Astrocyte (in vitro differentiated cells and primary cell): ENCODE measurements around the gene RSBN1. TPM values are rescaled to one million over a fixed set of nuclear protein-coding genes. Genes with fewer than 3 reads are reported as not detected.

ENCODE experiments used
- DNase-seq: peaks from one replicate; pipeline ENCODE4 v3.0.0-alpha.2; 2010; ENCODE audit warnings: low read depth
- FAIRE-seq: peaks from 2 replicates; lab custom pipeline; 2011; peaks lifted over from hg19 to GRCh38; lab: Jason Lieb, UNC
- H2AFZ ChIP-seq: 2 replicates; pipeline ENCODE4 v1.6.0; 2012; ENCODE audit warnings: low read depth, low read length, inconsistent platforms
- H3K27ac ChIP-seq: 2 replicates; pipeline ENCODE4 v1.5.1; 2011; ENCODE audit warnings: low read depth, low read length, inconsistent platforms
- H3K27me3 ChIP-seq: 2 replicates; pipeline ENCODE4 v1.6.0; 2011; ENCODE audit warnings: low read length, inconsistent platforms; ENCODE audit not compliant: insufficient read depth
- H3K36me3 ChIP-seq: 2 replicates; pipeline ENCODE4 v1.5.1; 2011; ENCODE audit warnings: low read length, inconsistent platforms; ENCODE audit not compliant: insufficient read depth
- H3K4me1 ChIP-seq: 2 replicates; pipeline ENCODE4 v1.5.1; 2011; ENCODE audit warnings: low read length, inconsistent platforms; ENCODE audit not compliant: insufficient read depth
- H3K4me2 ChIP-seq: 2 replicates; pipeline ENCODE4 v1.6.0; 2012; ENCODE audit warnings: low read length, inconsistent platforms
- H3K4me3 ChIP-seq: 2 replicates; pipeline ENCODE4 v1.5.1; 2011; ENCODE audit warnings: low read depth, mild to moderate bottlenecking, low read length, inconsistent platforms; ENCODE audit not compliant: insufficient read depth
- H3K79me2 ChIP-seq: 2 replicates; pipeline ENCODE4 v1.6.0; 2012; ENCODE audit warnings: mild to moderate bottlenecking, low read length, inconsistent platforms; ENCODE audit not compliant: insufficient read depth
- H3K9ac ChIP-seq: 2 replicates; pipeline ENCODE4 v1.6.0; 2012; ENCODE audit warnings: mild to moderate bottlenecking, low read length, inconsistent platforms
- H3K9me3 ChIP-seq: 2 replicates; pipeline ENCODE4 v1.5.1; 2012; ENCODE audit warnings: low read depth, mild to moderate bottlenecking, low read length, inconsistent platforms; ENCODE audit not compliant: insufficient read depth
- H4K20me1 ChIP-seq: 2 replicates; pipeline ENCODE4 v1.6.0; 2012; ENCODE audit warnings: low read length, inconsistent platforms; ENCODE audit not compliant: insufficient read depth
- H3K27ac Mint-ChIP-seq: one replicate; pipeline ENCODE4 v1.8.0; 2021; ENCODE audit warnings: mild to moderate bottlenecking, mixed read lengths; ENCODE audit not compliant: unreplicated experiment
- H3K27me3 Mint-ChIP-seq: one replicate; pipeline ENCODE4 v1.8.0; 2021; ENCODE audit warnings: low read depth, mixed read lengths; ENCODE audit not compliant: unreplicated experiment
- H3K36me3 Mint-ChIP-seq: one replicate; pipeline ENCODE4 v1.8.0; 2021; ENCODE audit warnings: low read depth, mixed read lengths; ENCODE audit not compliant: unreplicated experiment
- H3K4me1 Mint-ChIP-seq: one replicate; pipeline ENCODE4 v1.8.0; 2021; ENCODE audit warnings: low read depth, mixed read lengths; ENCODE audit not compliant: unreplicated experiment
- H3K4me3 Mint-ChIP-seq: one replicate; pipeline ENCODE4 v1.8.0; 2021; ENCODE audit warnings: mild to moderate bottlenecking, moderate library complexity, mixed read lengths; ENCODE audit not compliant: unreplicated experiment
- H3K9me3 Mint-ChIP-seq: one replicate; pipeline ENCODE4 v1.8.0; 2021; ENCODE audit warnings: mild to moderate bottlenecking, mixed read lengths; ENCODE audit not compliant: unreplicated experiment
- CTCF ChIP-seq: IDR thresholded peaks from 2 replicates; pipeline ENCODE4 v1.5.1; 2011; ENCODE audit warnings: low read depth, mild to moderate bottlenecking, inconsistent platforms, low read length, moderate library complexity; ENCODE audit not compliant: insufficient read depth
- EZH2 ChIP-seq: IDR thresholded peaks from 2 replicates; pipeline ENCODE4 v1.6.1; 2012; ENCODE audit warnings: mild to moderate bottlenecking, low read length, inconsistent platforms; ENCODE audit not compliant: insufficient read depth
- total RNA-seq: library from RNA; stranded (reverse); gene quantifications from 2 replicates; pipeline ENCODE4 v1.2.1, GENCODE V29; 2021

RSBN1 gene
- total RNA-seq, 1 donor from 2014 or later = 10.6 TPM

- no peak for FAIRE-seq
- Histone ChIP-seq H3K27ac (no peak overlapping the region), H3K36me3 (peaks cover 11% of the 10 kb centered on the region), H3K79me2 (peaks cover 22% of the 10 kb centered on the region), H4K20me1 (peaks cover 6% of the 10 kb centered on the region), H3K9me3 (no peaks in the 10 kb centered on the region), H3K4me2 (no peak overlapping the region), H3K4me1 (peaks cover 10% of the 10 kb centered on the region), H3K4me3 (no peak overlapping the region), H3K9ac (no peak overlapping the region), H2AFZ (no peak overlapping the region), H3K27me3 (no peaks in the 10 kb centered on the region)
- DNase-seq = no peak
- Mint-ChIP-seq H3K27me3 (no peaks in the 10 kb centered on the region), H3K36me3 (no peaks in the 10 kb centered on the region), H3K9me3 (no peaks in the 10 kb centered on the region), H3K4me3 (no peak overlapping the region), H3K4me1 (peaks cover 21% of the 10 kb centered on the region), H3K27ac (no peak overlapping the region)
- TF ChIP-seq CTCF (no peak), EZH2 (no peak)
Observed at GRCh38 chr1:113751516-113751915, 60.8 kb downstream of the RSBN1 start.

GRCh38 chr1:113751114-113751513, 61.2 kb downstream of the RSBN1 start:
- Mint-ChIP-seq H3K27me3 (no peaks in the 10 kb centered on the region), H3K4me3 (no peak overlapping the region), H3K27ac (no peak overlapping the region), H3K4me1 (peaks cover 18% of the 10 kb centered on the region), H3K36me3 (no peaks in the 10 kb centered on the region), H3K9me3 (no peaks in the 10 kb centered on the region)
- H3K4me1 ChIP-seq = peaks cover 10% of the 10 kb centered on the region
- H3K27me3 ChIP-seq = no peaks in the 10 kb centered on the region
- peaks cover 6% of the 10 kb centered on the region for H4K20me1 ChIP-seq
- no peak for DNase-seq
- no peak overlapping the region for H3K4me2 ChIP-seq
- no peaks in the 10 kb centered on the region for H3K9me3 ChIP-seq
- peaks cover 22% of the 10 kb centered on the region for H3K79me2 ChIP-seq
- FAIRE-seq = no peak
- TF ChIP-seq EZH2 = no peak
- TF ChIP-seq CTCF = no peak
- no peak overlapping the region for H3K9ac ChIP-seq
- H3K27ac ChIP-seq = no peak overlapping the region
- H3K4me3 ChIP-seq = no peak overlapping the region
- no peak overlapping the region for H2AFZ ChIP-seq
- peaks cover 15% of the 10 kb centered on the region for H3K36me3 ChIP-seq

GRCh38 chr1:113749402-113749801, 62.9 kb downstream of the RSBN1 start:
- Histone ChIP-seq H4K20me1 (no peaks in the 10 kb centered on the region), H3K79me2 (peaks cover 16% of the 10 kb centered on the region), H3K9me3 (no peaks in the 10 kb centered on the region), H3K4me1 (peaks cover 10% of the 10 kb centered on the region), H3K9ac (no peak overlapping the region), H3K4me2 (no peak overlapping the region), H2AFZ (no peak overlapping the region), H3K27me3 (no peaks in the 10 kb centered on the region), H3K36me3 (peaks cover 17% of the 10 kb centered on the region), H3K4me3 (no peak overlapping the region), H3K27ac (no peak overlapping the region)
- no peak for FAIRE-seq
- no peaks in the 10 kb centered on the region for H3K9me3 Mint-ChIP-seq
- no peak for DNase-seq
- H3K27me3 Mint-ChIP-seq = no peaks in the 10 kb centered on the region
- no peak overlapping the region for H3K4me3 Mint-ChIP-seq
- no peak overlapping the region for H3K27ac Mint-ChIP-seq
- peaks cover 8% of the 10 kb centered on the region for H3K36me3 Mint-ChIP-seq
- H3K4me1 Mint-ChIP-seq = peaks cover 26% of the 10 kb centered on the region
- no peak for TF ChIP-seq EZH2
- TF ChIP-seq CTCF = no peak
